Fibroblast of villous mesenchyme (primary cell): ENCODE results near the gene MOV10L1. TPM values are rescaled to one million over a fixed set of nuclear protein-coding genes. Genes with fewer than 3 reads are reported as not detected.

Source experiments
- DNase-seq: peaks from one replicate; pipeline ENCODE4 v3.0.0-alpha.2; 2010; ENCODE audit warnings: low read depth
- H3K4me3 ChIP-seq: 2 replicates; pipeline ENCODE4 v1.5.1; 2011; ENCODE audit warnings: low read depth, mild to moderate bottlenecking, low read length
- total RNA-seq: library from RNA; depleted of rRNA; stranded (reverse); fragments of >200 nt; gene quantifications from 2 replicates; pipeline ENCODE4 v1.2.3, GENCODE V29; 2012
- TF ChIP-seq, protein P1 (sequence below): IDR thresholded peaks from 2 replicates; pipeline ENCODE4 v1.5.1; 2012; ENCODE audit warnings: low read depth, mild to moderate bottlenecking, low read length; ENCODE audit not compliant: insufficient read depth

MOV10L1 gene
- total RNA-seq, 1 donor = 10.8 TPM

DNA sequence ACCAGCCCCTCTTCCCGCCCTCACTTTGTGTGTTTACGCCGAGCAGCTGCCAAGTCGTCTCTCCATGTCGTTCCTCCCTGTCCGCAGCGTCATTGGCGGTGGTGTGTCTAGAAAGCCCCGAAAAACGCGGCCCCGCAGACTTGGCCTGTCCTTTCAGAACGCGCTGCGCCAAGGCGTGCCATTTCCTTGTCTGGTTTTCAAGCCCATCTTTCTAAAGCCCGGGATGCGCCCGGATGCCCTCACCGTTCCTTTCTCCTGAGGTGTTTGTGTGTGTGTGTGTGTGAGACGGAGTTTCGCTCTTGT lies 557 bp downstream of the MOV10L1 start:
- TF ChIP-seq, protein P1, sequence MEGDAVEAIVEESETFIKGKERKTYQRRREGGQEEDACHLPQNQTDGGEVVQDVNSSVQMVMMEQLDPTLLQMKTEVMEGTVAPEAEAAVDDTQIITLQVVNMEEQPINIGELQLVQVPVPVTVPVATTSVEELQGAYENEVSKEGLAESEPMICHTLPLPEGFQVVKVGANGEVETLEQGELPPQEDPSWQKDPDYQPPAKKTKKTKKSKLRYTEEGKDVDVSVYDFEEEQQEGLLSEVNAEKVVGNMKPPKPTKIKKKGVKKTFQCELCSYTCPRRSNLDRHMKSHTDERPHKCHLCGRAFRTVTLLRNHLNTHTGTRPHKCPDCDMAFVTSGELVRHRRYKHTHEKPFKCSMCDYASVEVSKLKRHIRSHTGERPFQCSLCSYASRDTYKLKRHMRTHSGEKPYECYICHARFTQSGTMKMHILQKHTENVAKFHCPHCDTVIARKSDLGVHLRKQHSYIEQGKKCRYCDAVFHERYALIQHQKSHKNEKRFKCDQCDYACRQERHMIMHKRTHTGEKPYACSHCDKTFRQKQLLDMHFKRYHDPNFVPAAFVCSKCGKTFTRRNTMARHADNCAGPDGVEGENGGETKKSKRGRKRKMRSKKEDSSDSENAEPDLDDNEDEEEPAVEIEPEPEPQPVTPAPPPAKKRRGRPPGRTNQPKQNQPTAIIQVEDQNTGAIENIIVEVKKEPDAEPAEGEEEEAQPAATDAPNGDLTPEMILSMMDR = no peak
- no peak overlapping the region for H3K4me3 ChIP-seq
- no peak for DNase-seq

DNA sequence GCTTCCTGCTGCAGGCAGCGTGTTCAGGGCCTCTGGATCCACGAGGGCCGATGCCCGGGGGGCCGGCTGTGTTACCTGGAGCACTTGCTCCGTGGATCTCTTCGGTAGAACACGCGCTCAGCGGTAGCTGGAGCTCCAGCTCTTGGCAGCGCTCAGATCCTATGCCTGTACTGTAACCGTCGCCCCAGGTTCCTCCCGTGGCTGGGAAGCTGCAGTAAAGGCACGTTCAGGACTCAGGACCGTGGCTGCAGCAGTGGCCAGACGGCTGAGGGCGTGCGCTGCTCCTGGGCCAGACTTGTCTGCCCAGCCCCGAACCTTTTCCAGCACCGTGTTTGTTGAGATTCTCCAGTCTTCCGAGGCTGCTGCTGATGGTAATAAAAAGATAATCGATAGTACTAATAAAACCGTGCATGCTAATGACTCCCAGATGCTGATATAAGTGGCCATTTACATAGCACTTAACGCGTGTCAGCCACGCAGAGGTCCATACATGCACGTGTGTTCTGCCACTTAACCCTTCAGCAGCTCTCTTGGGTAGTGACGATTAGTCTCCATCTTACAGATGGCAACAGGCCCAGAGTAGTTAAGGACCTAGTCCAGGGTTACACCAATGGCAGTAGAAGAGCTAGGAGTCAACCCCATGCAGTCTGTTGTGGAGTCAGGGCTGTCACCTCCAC lies 1.4 kb downstream of the MOV10L1 start:
- no peak overlapping the region for H3K4me3 ChIP-seq
- no peak for DNase-seq
- TF ChIP-seq, protein P1 = no peak

GRCh38 chr22:50092342-50092741 lies 2.5 kb downstream of the MOV10L1 start:
- H3K4me3 ChIP-seq = no peak overlapping the region
- DNase-seq = no peak
- TF ChIP-seq, protein P1 = no peak

DNA sequence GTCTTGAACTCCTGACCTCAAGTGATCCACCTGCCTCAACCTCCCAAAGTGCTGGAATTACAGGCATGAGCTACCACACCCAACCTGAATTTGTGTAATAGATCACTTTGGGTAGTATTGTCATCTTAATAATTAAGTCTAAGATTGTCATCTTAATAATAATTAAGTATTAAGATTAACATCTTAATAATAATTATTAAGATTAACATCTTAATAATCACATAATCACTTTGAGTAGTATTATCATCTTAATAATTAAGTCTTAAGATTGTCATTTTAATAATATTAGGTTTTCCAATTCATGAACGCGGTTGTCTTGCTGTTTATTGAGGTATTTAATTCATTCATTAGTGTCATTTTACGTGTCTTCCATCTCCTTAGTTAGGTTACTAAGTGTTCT lies 8.2 kb downstream of the MOV10L1 start:
- DNase-seq = no peak
- no peak overlapping the region for H3K4me3 ChIP-seq
- TF ChIP-seq, protein P1 = no peak

GRCh38 chr22:50101870-50102565 lies 12.2 kb downstream of the MOV10L1 start:
- no peak for DNase-seq
- no peak overlapping the region for H3K4me3 ChIP-seq
- TF ChIP-seq, protein P1 = no peak

DNA sequence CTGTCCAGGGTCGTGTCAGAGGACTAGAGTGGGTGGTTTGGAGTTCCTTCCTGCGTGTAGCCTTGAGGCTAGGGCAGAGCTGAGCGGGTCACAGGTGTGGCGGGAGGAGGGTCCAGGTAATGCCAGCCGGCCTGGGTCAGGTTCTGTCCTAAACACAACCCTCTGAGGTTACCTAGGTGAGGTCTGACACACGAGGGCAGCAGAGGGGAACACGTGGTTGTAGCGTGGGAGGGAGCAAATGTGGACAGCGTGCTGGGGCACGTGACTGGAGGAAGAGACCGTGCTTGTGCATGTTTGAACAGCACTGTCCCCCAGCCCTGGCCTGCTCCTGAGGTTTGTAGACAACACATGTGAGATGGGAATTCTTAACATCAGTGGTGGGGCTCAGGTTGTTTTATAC lies 13.1 kb downstream of the MOV10L1 start:
- TF ChIP-seq, protein P1 = no peak
- H3K4me3 ChIP-seq = no peak overlapping the region
- no peak for DNase-seq

- TF ChIP-seq, protein P1 = no peak
- DNase-seq = no peak
- no peak overlapping the region for H3K4me3 ChIP-seq
These were observed 14.3 kb downstream of the MOV10L1 start for GRCh38 chr22:50104141-50104544.
